Left renal pelvis (tissue), 4 donors: ENCODE data around the gene ACSL6. TPM values are rescaled to one million over a fixed set of nuclear protein-coding genes. Genes with fewer than 3 reads are reported as not detected.

ENCODE experiments used
- DNase-seq, 4 donors: peaks; one replicate each; pipeline ENCODE4 v3.0.0-alpha.2; 2013; ENCODE audit warnings: low read depth in 4 of 4, low spot score in 3 of 4
- polyA plus RNA-seq, 4 donors: library from polyadenylated mRNA; unstranded; fragments of 120-200 nt; gene quantifications; one replicate each; pipeline ENCODE4 v1.2.1, GENCODE V29; 2013; ENCODE audit not compliant: insufficient read length in 4 of 4

The ACSL6 gene
- polyA plus RNA-seq, 4 donors, result 1.6 to 2.6 (median 1.7) TPM

DNA sequence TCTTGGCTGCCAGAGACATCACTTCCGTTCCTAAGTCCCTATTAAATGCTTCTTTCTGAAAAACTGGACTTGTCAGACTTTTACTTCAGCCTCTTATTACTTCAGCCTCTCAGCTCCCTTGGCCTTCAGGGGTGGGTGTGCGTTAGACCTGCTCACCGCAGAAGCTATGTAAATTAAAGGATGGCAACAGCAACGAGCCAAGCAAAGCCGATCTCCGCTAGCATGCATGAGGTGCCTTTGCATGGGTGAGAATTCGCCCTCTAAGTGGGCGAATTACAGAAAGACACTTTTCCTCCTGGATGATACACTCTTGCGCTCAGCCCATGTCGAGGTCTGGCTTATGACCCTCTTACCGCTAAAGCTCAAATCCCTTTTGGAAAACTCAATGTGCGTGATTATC lies 38.1 kb upstream of the ACSL6 start:
- DNase-seq, result no peak

GRCh38 chr5:132049093-132049492 lies 37.6 kb upstream of the ACSL6 start:
- no peak for DNase-seq

GRCh38 chr5:132046880-132047299 lies 35.4 kb upstream of the ACSL6 start:
- DNase-seq, result no peak

DNA sequence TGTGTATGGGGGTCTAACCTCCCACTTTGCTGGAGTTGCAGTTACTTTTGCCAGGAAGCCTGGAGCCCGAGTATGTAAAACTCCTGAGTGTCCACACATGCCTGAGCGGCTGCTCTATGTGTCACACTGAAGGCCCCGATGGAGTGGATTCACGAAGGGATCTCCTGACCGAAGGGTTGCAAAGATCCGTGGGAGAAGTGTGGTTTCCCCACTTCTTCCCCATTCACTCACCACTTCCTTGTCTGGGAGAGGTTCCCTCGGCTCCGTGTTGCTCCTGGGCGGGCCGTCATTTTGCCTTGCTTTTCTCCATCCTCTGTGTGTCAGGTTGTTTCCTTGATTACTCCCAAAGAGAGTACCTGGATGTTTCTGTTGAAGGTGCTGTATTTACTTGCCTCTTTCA lies 32.7 kb upstream of the ACSL6 start:
- DNase-seq, result no peak

DNA sequence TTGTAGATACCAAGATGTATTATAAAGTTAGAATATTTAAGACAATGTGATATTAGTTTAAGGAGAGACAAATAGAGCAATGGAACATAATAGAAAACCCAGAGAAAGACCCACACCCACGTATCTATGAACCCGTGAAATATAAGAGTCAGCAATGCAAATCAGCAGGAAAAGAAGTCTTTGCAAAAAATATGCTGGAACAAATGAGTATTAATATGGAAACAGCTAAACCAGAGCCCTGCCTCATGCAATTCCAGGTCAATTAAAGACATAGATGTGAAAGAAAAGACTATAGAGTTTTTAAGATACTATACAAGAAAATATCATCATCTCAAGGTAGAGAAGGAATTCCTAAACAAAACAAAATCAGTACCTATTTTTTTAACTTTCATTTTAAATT lies 25.9 kb upstream of the ACSL6 start:
- DNase-seq, result no peak

- no peak for DNase-seq
Measured at GRCh38 chr5:132033122-132033521, 21.7 kb upstream of the ACSL6 start.

DNA sequence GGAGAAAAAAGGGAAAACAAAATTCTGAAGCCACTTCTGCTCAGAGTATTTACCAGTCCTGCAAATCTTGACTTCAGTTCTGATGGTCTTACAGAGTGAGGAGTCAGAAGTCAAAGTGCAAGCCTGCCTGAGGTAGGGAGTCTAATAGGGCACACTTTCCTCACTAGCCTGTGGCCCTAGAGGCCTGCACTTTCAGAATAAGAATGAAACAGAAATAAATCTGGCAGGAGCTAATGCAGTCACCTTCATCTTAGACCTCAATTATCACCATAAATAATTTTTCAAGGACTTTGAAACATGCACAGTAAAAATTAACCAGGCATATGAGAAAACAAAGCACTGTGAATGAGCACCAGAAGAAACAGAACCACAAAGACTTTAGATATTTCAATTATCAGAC lies 20.7 kb upstream of the ACSL6 start:
- no peak for DNase-seq

DNA sequence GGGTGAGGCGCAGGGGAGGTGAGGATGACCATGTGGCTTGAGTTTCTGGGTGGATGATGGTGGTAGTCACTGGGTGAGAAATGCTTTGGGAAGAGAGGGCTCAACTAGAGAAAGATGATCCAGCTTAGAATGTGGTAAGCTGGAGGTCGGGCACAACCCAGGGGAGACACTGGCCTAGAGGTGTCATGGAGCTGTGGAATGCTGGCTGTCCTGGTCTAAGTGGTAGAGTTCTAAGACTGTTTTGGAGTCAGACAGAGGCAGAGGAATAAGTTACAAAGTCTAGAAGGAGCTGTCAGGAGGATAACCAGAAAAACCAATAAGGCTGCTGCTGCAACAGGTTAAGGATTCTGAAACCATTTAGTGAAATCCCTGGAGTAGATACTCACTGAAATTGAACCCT lies 19.2 kb upstream of the ACSL6 start:
- no peak for DNase-seq

DNA sequence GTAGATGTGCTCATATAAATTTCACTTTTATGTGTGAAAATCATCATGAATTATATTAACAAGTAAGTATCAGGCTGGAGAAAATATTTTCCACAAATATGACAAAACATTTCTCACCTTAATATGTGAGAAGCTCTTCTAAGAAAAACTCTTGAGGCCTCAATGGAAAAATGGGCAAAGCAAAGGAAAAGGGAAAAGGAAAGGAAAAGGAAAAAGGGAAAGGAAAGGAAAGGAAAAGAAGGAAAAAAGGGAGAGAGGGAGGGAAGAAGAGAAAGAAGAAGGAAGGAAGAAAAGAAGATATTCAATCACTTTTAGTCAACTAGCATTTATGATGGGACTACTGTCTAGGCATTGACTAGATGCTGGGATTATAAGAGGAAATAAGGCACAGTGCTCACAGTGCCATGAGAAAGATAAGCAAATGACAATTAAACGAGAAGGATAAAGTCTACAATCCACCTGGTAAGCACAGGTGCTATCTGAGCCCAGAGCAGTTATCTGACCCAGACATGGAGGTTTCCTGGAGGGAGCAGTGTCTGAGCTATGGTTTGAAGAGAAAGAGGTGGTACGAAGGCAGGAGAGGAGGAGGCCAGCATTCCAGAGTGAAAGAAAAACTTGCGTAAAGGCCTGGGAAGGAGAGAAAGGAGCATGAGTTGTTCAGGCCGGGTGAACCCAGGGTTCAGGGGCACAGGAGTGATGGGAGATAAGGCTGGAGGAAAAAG lies 18.3 kb upstream of the ACSL6 start:
- no peak for DNase-seq

DNA sequence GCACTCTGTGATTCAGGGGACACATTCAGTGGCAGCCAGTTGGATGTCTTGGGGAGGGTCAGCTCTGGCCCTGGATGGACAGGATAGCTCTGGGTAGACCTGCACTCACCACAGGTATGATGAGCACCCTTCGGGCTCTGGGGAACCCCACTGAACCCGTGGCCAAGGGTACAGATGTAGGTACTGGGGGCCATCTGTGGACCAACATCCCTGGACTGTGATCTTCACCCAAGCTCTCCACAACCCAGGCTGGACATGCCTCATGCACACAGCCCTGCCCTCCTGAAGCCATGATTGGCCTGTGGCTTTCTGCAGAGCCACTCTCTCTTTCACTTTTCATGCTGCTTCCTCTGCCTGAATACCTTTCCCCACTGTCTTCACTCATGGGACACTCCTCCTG lies 15.6 kb upstream of the ACSL6 start:
- no peak for DNase-seq

DNA sequence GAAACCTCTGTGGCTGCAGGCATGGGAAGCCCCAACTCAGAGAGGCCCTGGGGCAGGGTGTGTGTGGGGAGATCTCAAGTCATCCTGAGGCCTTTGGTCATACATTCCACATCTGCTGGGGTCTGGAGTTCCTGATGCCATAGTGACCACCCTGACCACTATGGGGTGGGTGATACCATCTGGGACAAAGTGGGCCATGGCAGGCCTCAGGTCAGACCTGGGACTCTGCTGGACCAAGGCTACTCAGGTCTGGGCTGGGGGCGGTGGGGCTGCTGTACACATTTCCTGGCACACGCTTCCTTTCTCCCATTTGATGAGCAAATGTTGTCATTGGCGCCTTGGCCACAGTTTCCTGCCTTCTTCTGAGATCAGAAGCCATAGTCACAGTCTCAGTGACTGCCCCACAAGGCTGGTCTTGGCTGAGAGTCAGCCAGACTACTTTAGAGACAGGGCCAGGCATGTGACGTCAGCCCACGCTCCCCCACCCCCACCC lies 15.1 kb upstream of the ACSL6 start:
- no peak for DNase-seq

GRCh38 chr5:132025403-132025971 lies 14.0 kb upstream of the ACSL6 start:
- DNase-seq, result no peak

DNA sequence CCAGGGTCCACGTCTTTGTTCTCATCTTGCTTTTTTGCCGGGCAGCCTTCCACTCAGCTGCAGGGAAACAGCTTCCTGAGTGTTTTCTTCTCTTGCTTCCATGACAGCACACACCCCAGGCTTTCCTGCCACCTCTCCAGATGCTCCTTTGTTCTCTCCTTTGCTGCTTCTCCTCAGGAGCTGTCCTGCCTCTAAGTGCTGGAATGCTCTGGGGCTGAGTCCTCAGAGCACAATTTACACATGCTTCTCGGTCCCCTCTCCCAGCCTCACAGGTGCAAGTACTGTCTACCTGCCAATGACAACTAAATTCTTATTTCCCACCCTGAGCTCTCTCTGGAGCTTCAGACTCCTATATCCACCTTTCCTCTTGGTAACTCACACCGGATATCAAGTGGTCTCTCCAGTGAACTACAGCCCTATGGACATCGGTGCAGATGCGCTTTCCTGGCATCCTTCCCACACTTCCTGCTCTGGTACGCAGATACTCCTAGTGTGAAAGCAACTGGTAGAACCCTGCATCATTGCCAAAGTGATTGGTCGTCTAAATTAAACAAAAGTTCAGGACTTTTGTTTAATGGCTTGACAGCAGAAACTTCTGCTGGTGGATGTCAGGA lies 13.4 kb upstream of the ACSL6 start:
- DNase-seq, result no peak

GRCh38 chr5:132024117-132024435 lies 12.6 kb upstream of the ACSL6 start:
- DNase-seq, result no peak

GRCh38 chr5:132023258-132024116 lies 12.0 kb upstream of the ACSL6 start:
- no peak for DNase-seq

- DNase-seq, result no peak
Measured at GRCh38 chr5:132022737-132023136, 11.3 kb upstream of the ACSL6 start.

GRCh38 chr5:132021654-132022053 lies 10.2 kb upstream of the ACSL6 start:
- no peak for DNase-seq

DNA sequence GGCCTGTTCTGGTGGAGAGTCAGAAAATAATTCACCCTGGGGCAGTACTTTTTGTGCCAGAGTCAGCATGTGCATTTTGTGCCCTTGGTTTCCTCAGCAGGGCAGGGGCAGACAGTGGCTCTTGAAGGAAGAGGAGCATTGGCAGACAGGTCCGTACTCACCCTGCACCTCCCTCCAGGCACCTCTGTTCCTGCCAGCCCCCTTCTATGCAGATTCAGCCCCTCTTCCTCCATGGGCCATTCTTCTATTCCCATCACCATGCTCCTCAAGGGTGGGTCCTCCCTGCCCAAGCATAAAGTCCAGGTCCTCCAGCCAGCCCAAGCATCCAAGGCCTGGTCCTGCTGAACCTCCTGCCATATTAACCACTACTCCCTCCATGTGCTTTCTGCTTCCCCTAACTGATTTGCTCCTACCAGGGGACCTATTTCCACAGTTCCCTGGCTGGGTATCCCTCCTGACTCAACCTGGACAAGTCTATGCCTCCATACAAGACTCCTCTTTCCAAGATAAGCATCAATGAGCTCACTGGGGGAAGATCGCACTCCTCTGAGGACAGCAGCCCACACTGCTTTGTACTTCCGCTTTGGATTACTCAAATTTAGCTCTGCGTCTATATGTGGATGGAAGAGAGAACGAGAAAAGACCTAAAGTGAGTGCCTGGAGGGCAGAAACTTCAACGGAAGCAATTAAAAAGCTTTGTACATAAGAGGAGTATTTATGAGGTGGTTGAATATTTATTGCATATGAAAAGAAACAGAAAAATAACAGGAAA lies 9.3 kb upstream of the ACSL6 start:
- no peak for DNase-seq

- no peak for DNase-seq
Measured at GRCh38 chr5:132019857-132020555, 8.5 kb upstream of the ACSL6 start.

- DNase-seq, result no peak
Measured at GRCh38 chr5:132019337-132019736, 7.9 kb upstream of the ACSL6 start.
